HCT116 (cell line): ENCODE results near the gene CDR2. TPM values are rescaled to one million over a fixed set of nuclear protein-coding genes. Genes with fewer than 3 reads are reported as not detected.

Source experiments
- ATAC-seq: fragments of 200-7000 bp; cut with Tn5 transposase; 2 replicates; pipeline ENCODE4 v1.9.1; 2020; ENCODE audit warnings: mild to moderate bottlenecking, moderate library complexity
- BruUV-seq: library from RNA; stranded (reverse); fragments of 400-500 nt; replicated peaks from 2 replicates; lab custom pipeline; 2021; lab: Mats Ljungman, UMichigan
- CTCF ChIA-PET: fragments of 300-600 bp; sonication (Branson Sonifier 250); formaldehyde crosslinking; loops from one replicate; lab custom pipeline; 2021; ENCODE audit warnings: antibody characterized with exemption; lab: Charles Lee
- POLR2A ChIA-PET: fragments of 300-600, 350-600 bp; sonication (Branson Sonifier 250); formaldehyde crosslinking; loops from one replicate; lab custom pipeline; 2021; ENCODE audit warnings: antibody characterized with exemption; lab: Charles Lee
- RAD21 ChIA-PET, 2 experiments: fragments of 300-600 bp; sonication (Branson Sonifier 250); formaldehyde crosslinking; loops; one replicate each; lab custom pipeline; 2023; ENCODE audit warnings: low total read pairs in 2 of 2; ENCODE audit not compliant: uncharacterized antibody in 2 of 2, unreplicated experiment in 2 of 2, low non-redundant PET in 1 of 2; lab: Charles Lee
- DNase-seq: peaks from one replicate; pipeline ENCODE4 v3.0.0-alpha.2; 2010; ENCODE audit warnings: low read depth, low spot score
- H2AFZ ChIP-seq: fragments of 200-600 bp; shearing (Covaris generic), sonication (generic); 2 replicates; pipeline ENCODE4 v1.6.1; 2017; ENCODE audit warnings: low read depth, mixed run types, mixed read lengths, antibody characterized with exemption, low read length; ENCODE audit not compliant: poor library complexity, severe bottlenecking
- H3K27ac ChIP-seq: 2 replicates; pipeline ENCODE4 v1.5.1; 2012; ENCODE audit warnings: low read depth, low read length
- H3K27me3 ChIP-seq: fragments of 200-600 bp; sonication (generic); 2 replicates; pipeline ENCODE4 v1.6.1; 2016; ENCODE audit warnings: mixed run types, low read length, mixed read lengths; ENCODE audit not compliant: insufficient read depth
- H3K36me3 ChIP-seq, 2 experiments: fragments of 200-500 bp in 1 of 2; fragments of 200-600 bp in 1 of 2; sonication (Bioruptor generic) in 1 of 2; sonication (generic) in 1 of 2; 2 replicates each; pipeline versions ENCODE4 v1.5.1 to v1.6.1; 2014 to 2016; ENCODE audit warnings: low read length in 2 of 2, inconsistent platforms in 1 of 2, mixed read lengths in 1 of 2, mixed run types in 1 of 2; ENCODE audit not compliant: insufficient read depth in 2 of 2, control insufficient read depth in 1 of 2
- H3K4me1 ChIP-seq, 2 experiments: fragments of 200-600 bp in 1 of 2; sonication (generic) in 1 of 2; 2 replicates each; pipeline versions ENCODE4 v1.5.1 to v1.6.1; 2012 to 2017; ENCODE audit warnings: low read length in 2 of 2, inconsistent platforms in 1 of 2, mild to moderate bottlenecking in 1 of 2, mixed read lengths in 1 of 2, mixed run types in 1 of 2, moderate library complexity in 1 of 2; ENCODE audit not compliant: insufficient read depth in 2 of 2, control insufficient read depth in 1 of 2
- H3K4me2 ChIP-seq: fragments of 200-600 bp; sonication (generic); 2 replicates; pipeline ENCODE4 v1.6.1; 2017; ENCODE audit warnings: mixed run types, low read length, mixed read lengths
- H3K4me3 ChIP-seq, 2 experiments: fragments of 200-600 bp in 1 of 2; sonication (generic) in 1 of 2; replicated peaks in 1 of 2; 2 replicates each; pipeline ENCODE4 v1.5.1; 2011 to 2016; ENCODE audit warnings: low read length in 2 of 2, control low read depth in 1 of 2, low read depth in 1 of 2, mild to moderate bottlenecking in 1 of 2, mixed read lengths in 1 of 2, mixed run types in 1 of 2
- H3K79me2 ChIP-seq: fragments of 200-600 bp; sonication (generic); 2 replicates; pipeline ENCODE4 v1.6.1; 2017; ENCODE audit warnings: mild to moderate bottlenecking, mixed run types, low read length, moderate library complexity, mixed read lengths; ENCODE audit not compliant: insufficient read depth
- H3K9ac ChIP-seq: fragments of 200-600 bp; sonication (generic); 2 replicates; pipeline ENCODE4 v1.6.1; 2016; ENCODE audit warnings: low read length, mixed read lengths
- H3K9me2 ChIP-seq: fragments of 200-600 bp; sonication (generic), shearing (Covaris generic); 2 replicates; pipeline ENCODE4 v1.6.1; 2017; ENCODE audit warnings: mixed run types, mild to moderate bottlenecking, moderate library complexity; ENCODE audit not compliant: insufficient read depth
- H3K9me3 ChIP-seq, 2 experiments: fragments of 200-500 bp in 1 of 2; fragments of 200-600 bp in 1 of 2; sonication (Bioruptor generic) in 1 of 2; sonication (generic) in 1 of 2; 2 replicates each; pipeline ENCODE4 v1.6.1; 2014 to 2017; ENCODE audit warnings: low read length in 2 of 2, mixed read lengths in 2 of 2, inconsistent platforms in 1 of 2, low read depth in 1 of 2, mild to moderate bottlenecking in 1 of 2, mixed run types in 1 of 2, moderate library complexity in 1 of 2; ENCODE audit not compliant: control insufficient read depth in 1 of 2, insufficient read depth in 1 of 2
- H4K20me1 ChIP-seq: fragments of 200-600 bp; sonication (generic), shearing (Covaris generic); 2 replicates; pipeline ENCODE4 v1.6.1; 2017; ENCODE audit warnings: mixed run types, mild to moderate bottlenecking, moderate library complexity; ENCODE audit not compliant: insufficient read depth
- EGR1 ChIP-seq: IDR thresholded peaks from 2 replicates; pipeline ENCODE4 v1.6.1; 2012; ENCODE audit warnings: low read depth
- MAX ChIP-seq: IDR thresholded peaks from 2 replicates; pipeline ENCODE4 v1.6.1; 2012
- SIN3A ChIP-seq: IDR thresholded peaks from 2 replicates; pipeline ENCODE4 v1.6.1; 2012; ENCODE audit warnings: low read depth
- YY1 ChIP-seq: IDR thresholded peaks from 2 replicates; pipeline ENCODE4 v1.6.1; 2011; ENCODE audit warnings: low read length, low read depth, moderate library complexity, mild to moderate bottlenecking; ENCODE audit not compliant: insufficient replicate concordance; ENCODE audit errors: extremely low read depth
- intact Hi-C: fragments of 100-400 bp; cut with micrococcal nuclease; formaldehyde crosslinking; loops from 2 replicates; pipeline ENCODE4 v1.10.0; 2022
- total RNA-seq: library from RNA; stranded (reverse); gene quantifications from one replicate; pipeline ENCODE4 v1.2.1, GENCODE V29; 2021; ENCODE audit not compliant: unreplicated experiment

The CDR2 gene
- total RNA-seq, 1 experiment from 2014 or later, result 27.3 TPM

- H3K36me3 ChIP-seq, result peaks cover 24 to 45% of the 10 kb centered on the region in 2 experiments
- no peaks in the 10 kb centered on the region for H3K9me2 ChIP-seq
- no peaks in the 10 kb centered on the region for H3K27me3 ChIP-seq
- no peak for TF ChIP-seq SIN3A
- H4K20me1 ChIP-seq, result no peaks in the 10 kb centered on the region
- H2AFZ ChIP-seq, result no peak overlapping the region
- intact Hi-C loops, result no loop called here
- no peaks in the 10 kb centered on the region for H3K4me1 ChIP-seq
- H3K9ac ChIP-seq, result no peak overlapping the region
- no peak overlapping the region for H3K27ac ChIP-seq
- DNase-seq, result no peak
- RAD21 ChIA-PET, result no interaction called here
- no peaks in the 10 kb centered on the region for H3K9me3 ChIP-seq
- no peak for ATAC-seq
- POLR2A ChIA-PET, result no interaction called here
- H3K79me2 ChIP-seq, result peaks cover 24% of the 10 kb centered on the region
- no peak overlapping the region for H3K4me3 ChIP-seq
- no peak overlapping the region for H3K4me2 ChIP-seq
- CTCF ChIA-PET, result no interaction called here
- no TSS peak for BruUV-seq
Observed at GRCh38 chr16:22307838-22308237, 66.6 kb downstream of the CDR2 start.

- Histone ChIP-seq H2AFZ (no peak overlapping the region), H3K9me3 (no peaks in the 10 kb centered on the region), H3K4me1 (no peaks in the 10 kb centered on the region), H3K79me2 (peaks cover 35% of the 10 kb centered on the region)
- no TSS peak for BruUV-seq
- RAD21 ChIA-PET, result no interaction called here
- no peak for TF ChIP-seq MAX
- no peak for TF ChIP-seq EGR1
- no peak for TF ChIP-seq YY1
- TF ChIP-seq, all 23 proteins: peak for 0
- CTCF ChIA-PET, result interaction anchor here (0.7 kb wide), 1 partner anchor 12 kb away, joined by 3 read pairs; no protein-coding TSS in a partner anchor
- Histone ChIP-seq H3K36me3 (peaks cover 24 to 43% of the 10 kb centered on the region in 2 experiments), H3K27me3 (no peaks in the 10 kb centered on the region), H3K9me2 (no peaks in the 10 kb centered on the region), H3K4me2 (no peak overlapping the region), H3K9ac (no peak overlapping the region), H4K20me1 (no peaks in the 10 kb centered on the region), H3K4me3 (no peak overlapping the region), H3K27ac (no peak overlapping the region)
- no peak for DNase-seq
- no peak for ATAC-seq
- POLR2A ChIA-PET, result no interaction called here
- intact Hi-C loops, result no loop called here
Observed at GRCh38 chr16:22306788-22307187, 67.6 kb downstream of the CDR2 start.
